Astrocyte of the cerebellum (primary cell): ENCODE measurements around the gene LECT2.

Source experiments
- DNase-seq: peaks from one replicate; pipeline ENCODE4 v3.0.0-alpha.2; 2011; ENCODE audit warnings: low read depth
- H3K4me3 ChIP-seq: 2 replicates; pipeline ENCODE4 v1.5.1; 2011; ENCODE audit warnings: mild to moderate bottlenecking, low read depth, low read length, moderate library complexity
- in situ Hi-C: cut with HindIII; loops from 2 replicates; pipeline ENCODE4 v1.10.0; 2017; ENCODE audit warnings: low sequenced_read_pairs
- TF ChIP-seq, protein P1 (sequence below): IDR thresholded peaks from 2 replicates; pipeline ENCODE4 v1.5.1; 2012; ENCODE audit warnings: low read length, low read depth, moderate library complexity, mild to moderate bottlenecking; ENCODE audit errors: missing control alignments

The LECT2 gene

DNA sequence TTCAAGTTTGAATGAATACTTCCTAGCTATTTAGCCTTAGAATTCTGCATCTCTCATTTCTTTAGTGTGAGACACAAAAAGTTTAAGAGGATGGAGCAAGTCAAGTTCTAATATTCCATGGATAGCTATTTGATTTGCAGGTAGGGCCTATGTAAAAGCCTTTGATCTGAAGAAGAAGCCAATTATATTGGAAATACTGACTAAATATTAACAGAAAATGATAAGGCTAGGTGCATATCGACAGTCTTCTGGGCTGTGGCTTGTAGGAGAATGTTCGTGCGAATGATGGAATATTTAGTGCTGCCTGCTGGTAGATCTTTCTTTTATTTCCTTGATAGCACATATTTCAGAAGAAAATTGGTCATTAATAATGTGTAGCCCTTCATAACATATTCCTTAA, at the start of gene LECT2:
Gene LECT2 (minus strand): TSS at position 85 of the 400 bp plus-strand sequence. CDS start 150 bp downstream, outside the sequence.
- DNase-seq = no peak
- in situ Hi-C loops = no loop called here
- TF ChIP-seq, protein P1, sequence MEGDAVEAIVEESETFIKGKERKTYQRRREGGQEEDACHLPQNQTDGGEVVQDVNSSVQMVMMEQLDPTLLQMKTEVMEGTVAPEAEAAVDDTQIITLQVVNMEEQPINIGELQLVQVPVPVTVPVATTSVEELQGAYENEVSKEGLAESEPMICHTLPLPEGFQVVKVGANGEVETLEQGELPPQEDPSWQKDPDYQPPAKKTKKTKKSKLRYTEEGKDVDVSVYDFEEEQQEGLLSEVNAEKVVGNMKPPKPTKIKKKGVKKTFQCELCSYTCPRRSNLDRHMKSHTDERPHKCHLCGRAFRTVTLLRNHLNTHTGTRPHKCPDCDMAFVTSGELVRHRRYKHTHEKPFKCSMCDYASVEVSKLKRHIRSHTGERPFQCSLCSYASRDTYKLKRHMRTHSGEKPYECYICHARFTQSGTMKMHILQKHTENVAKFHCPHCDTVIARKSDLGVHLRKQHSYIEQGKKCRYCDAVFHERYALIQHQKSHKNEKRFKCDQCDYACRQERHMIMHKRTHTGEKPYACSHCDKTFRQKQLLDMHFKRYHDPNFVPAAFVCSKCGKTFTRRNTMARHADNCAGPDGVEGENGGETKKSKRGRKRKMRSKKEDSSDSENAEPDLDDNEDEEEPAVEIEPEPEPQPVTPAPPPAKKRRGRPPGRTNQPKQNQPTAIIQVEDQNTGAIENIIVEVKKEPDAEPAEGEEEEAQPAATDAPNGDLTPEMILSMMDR = no peak
- H3K4me3 ChIP-seq = no peak within 1 kb of the TSS

DNA sequence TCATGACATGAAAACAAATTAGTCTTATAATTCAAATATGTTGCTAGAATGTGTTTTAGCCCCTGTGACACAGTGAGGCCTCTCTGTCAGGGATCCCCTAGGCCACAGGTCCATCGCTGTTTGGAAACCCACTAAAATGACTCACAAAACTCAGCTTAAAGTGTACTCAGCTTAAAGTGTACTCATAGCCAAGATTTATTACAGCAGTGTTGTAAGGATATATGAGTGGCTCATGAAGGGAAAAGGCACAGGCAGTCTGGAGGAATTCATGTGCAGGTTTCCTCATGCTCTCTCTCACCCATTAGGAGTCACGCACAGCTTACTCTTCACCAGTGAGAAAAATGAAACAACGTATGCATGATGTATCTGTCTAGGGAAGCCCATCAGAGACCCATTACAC, 49.7 kb upstream of the LECT2 start:
- no peak for DNase-seq
- H3K4me3 ChIP-seq = no peak overlapping the region
- in situ Hi-C loops = no loop called here
- TF ChIP-seq, protein P1 = no peak

DNA sequence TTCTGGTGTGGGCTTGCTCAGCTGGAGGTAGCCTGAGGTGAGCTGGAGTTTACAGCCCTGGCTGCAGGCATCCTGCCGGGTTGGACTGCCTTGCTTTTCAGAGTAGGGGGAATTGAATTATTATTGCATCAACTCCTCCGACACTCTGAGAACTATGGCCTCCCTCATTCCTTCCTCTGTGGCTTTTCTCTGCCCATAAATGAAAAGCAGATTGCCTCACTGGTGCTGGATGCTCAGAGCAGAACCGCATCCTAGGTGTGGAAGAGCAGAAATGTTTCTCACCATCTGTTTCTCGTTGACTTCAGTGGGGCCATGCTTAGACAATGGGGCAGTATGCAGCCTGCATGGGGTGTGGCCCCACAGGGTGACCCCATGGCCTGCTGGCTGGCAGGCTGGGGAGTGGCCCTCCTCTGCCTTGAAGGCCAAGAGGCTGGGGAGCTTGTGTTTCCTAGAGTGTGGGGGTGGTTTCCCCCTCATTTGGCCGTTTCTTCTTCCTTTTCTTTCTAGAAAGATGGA, 46.7 kb upstream of the LECT2 start:
- H3K4me3 ChIP-seq = no peak overlapping the region
- DNase-seq = peak; percentile 81
- TF ChIP-seq, protein P1 = no peak
- in situ Hi-C loops = no loop called here

DNA sequence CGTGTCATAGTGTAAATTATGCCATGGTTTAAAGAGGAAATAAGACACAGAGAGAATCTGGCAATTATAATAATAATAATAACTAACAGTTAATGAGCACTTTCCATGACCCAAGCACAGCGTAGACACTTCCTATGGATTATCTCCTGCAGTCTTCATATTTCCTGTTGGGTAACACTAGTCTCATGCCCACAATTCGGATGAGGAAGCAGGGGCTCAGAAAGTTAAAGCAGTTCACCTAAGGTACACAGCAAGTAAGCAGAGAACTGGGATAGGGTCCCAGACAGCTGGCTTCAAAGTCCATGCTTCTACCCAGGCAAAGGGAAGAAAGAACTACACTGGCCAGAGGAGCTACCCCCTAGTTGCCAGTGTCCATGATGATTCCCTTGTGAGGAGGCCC, 46.1 kb upstream of the LECT2 start:
- TF ChIP-seq, protein P1 = no peak
- no peak for DNase-seq
- in situ Hi-C loops = no loop called here
- H3K4me3 ChIP-seq = no peak overlapping the region

DNA sequence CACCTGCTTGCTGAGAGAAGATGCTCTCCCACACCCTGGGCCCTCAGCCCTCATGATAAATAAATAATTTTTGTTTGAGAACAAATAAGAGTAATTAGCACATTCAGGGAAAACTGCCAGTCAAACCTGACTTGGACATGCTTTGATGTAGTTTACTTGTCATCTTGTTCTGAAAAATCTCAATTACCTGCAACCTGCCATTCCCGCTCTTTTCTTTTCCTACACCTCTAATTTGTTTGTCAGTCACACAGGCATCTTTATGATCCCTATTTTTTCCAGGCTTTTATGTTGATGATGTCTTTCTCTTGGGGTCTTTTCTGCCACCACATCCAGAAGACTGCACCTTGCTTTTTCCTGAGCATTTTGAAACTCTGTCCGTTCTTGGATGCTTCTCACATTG, 45.4 kb upstream of the LECT2 start:
- DNase-seq = no peak
- H3K4me3 ChIP-seq = no peak overlapping the region
- TF ChIP-seq, protein P1 = no peak
- in situ Hi-C loops = no loop called here

DNA sequence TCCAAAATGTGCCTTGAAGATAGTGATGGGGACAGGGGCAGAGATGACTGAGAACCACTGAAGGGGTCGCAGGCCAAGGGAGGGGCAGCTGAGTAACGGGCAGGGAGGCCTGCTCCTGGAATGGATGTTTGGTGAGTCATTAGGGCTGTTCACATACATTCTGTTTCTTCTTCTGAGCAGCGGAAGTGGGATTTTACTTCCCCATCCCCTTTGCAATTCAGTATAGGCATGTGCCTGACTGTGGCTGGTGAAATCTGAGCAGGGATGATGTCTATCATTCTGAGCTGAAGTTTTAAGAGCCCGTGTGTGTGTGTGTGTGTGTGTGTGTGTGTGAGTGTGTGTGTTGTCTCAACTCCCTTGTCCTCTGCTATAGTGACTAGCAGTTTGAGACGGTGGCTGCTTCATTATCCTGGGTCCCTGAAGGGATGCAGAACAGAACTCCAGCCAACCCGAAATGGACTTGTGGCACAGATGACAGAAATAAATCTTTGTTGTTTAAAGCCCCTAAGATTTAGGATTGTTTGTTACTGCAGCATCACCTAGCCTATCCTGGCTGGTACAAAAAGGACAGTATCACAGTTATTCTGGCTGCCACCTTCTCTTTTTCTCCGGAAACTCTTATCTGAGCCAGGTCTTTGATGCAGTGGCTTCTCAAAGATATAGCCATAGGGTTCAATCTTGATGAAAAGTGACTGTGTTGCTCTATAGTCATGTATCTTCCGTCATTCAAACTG, 44.8 kb upstream of the LECT2 start:
- no peak for DNase-seq
- in situ Hi-C loops = no loop called here

More for the DNA sequence above, 44.8 kb upstream of the LECT2 start:
- H3K4me3 ChIP-seq = no peak overlapping the region
- TF ChIP-seq, protein P1 = no peak
